ENCODE measurements around the gene WDR1.

- no peak for TF ChIP-seq CTCF (conservative IDR thresholded peaks at IDR 0.05; ENCODE audit: low read depth, low read length)
- no peak for TF ChIP-seq EZH2 (IDR thresholded peaks at IDR 0.05; ENCODE audit: borderline replicate concordance, low read depth, low read length, poor library complexity, severe bottlenecking)
Observed at GRCh38 chr4:10163296-10163695, 46.7 kb upstream of the WDR1 start.
